Keratinocyte (primary cell): ENCODE measurements around the gene GNB3. TPM values are rescaled to one million over a fixed set of nuclear protein-coding genes. Genes with fewer than 3 reads are reported as not detected.

ENCODE experiments used
- DNase-seq: peaks from one replicate; pipeline ENCODE4 v3.0.0-alpha.2; 2011; ENCODE audit warnings: low read depth, missing footprints, low spot score
- FAIRE-seq: peaks from 2 replicates; lab custom pipeline; 2011; peaks lifted over from hg19 to GRCh38; lab: Jason Lieb, UNC
- H2AFZ ChIP-seq: 2 replicates; pipeline ENCODE4 v1.6.0; 2012; ENCODE audit warnings: low read length, control low read depth, inconsistent platforms; ENCODE audit not compliant: control insufficient read depth
- H3K27ac ChIP-seq: 2 replicates; pipeline ENCODE4 v1.5.1; 2011; ENCODE audit warnings: low read length; ENCODE audit not compliant: control insufficient read depth, insufficient read depth
- H3K27me3 ChIP-seq: 3 replicates; pipeline ENCODE4 v1.6.0; 2011; ENCODE audit warnings: low read length; ENCODE audit not compliant: control insufficient read depth, insufficient read depth; ENCODE audit errors: extremely low read depth
- H3K36me3 ChIP-seq, 2 experiments: 2 replicates in 1 of 2; 3 replicates in 1 of 2; pipeline ENCODE4 v1.5.1; 2011; ENCODE audit warnings: low read length in 2 of 2, mild to moderate bottlenecking in 1 of 2; ENCODE audit not compliant: control insufficient read depth in 2 of 2, insufficient read depth in 2 of 2; ENCODE audit errors: extremely low read depth in 1 of 2
- H3K4me1 ChIP-seq: 3 replicates; pipeline ENCODE4 v1.5.1; 2011; ENCODE audit warnings: low read length; ENCODE audit not compliant: control insufficient read depth, insufficient read depth; ENCODE audit errors: extremely low read depth
- H3K4me2 ChIP-seq: 3 replicates; pipeline ENCODE4 v1.6.0; 2011; ENCODE audit warnings: low read depth, low read length; ENCODE audit not compliant: control insufficient read depth, insufficient read depth; ENCODE audit errors: extremely low read depth
- H3K4me3 ChIP-seq, 3 experiments: fragments of 200-600 bp in 1 of 3; sonication (generic) in 1 of 3; 2 replicates in 2 of 3; 3 replicates in 1 of 3; pipeline ENCODE4 v1.5.1; 2011 to 2016; ENCODE audit warnings: low read length in 3 of 3, mild to moderate bottlenecking in 3 of 3, control low read depth in 2 of 3, inconsistent platforms in 1 of 3, low read depth in 1 of 3, mixed read lengths in 1 of 3, mixed run types in 1 of 3, moderate library complexity in 1 of 3; ENCODE audit not compliant: control insufficient read depth in 2 of 3, insufficient read depth in 2 of 3; ENCODE audit errors: extremely low read depth in 1 of 3
- H3K79me2 ChIP-seq: 2 replicates; pipeline ENCODE4 v1.6.0; 2012; ENCODE audit warnings: low read length; ENCODE audit not compliant: control insufficient read depth, insufficient read depth
- H3K9ac ChIP-seq: 3 replicates; pipeline ENCODE4 v1.6.0; 2011; ENCODE audit warnings: low read length; ENCODE audit not compliant: control insufficient read depth, insufficient read depth; ENCODE audit errors: extremely low read depth
- H3K9me1 ChIP-seq: 3 replicates; pipeline ENCODE4 v1.6.0; 2011; ENCODE audit warnings: low read length; ENCODE audit not compliant: control insufficient read depth, insufficient read depth; ENCODE audit errors: extremely low read depth
- H3K9me3 ChIP-seq: 2 replicates; pipeline ENCODE4 v1.5.1; 2012; ENCODE audit warnings: low read depth, low read length; ENCODE audit not compliant: control insufficient read depth
- H4K20me1 ChIP-seq: 3 replicates; pipeline ENCODE4 v1.6.0; 2011; ENCODE audit warnings: low read length; ENCODE audit not compliant: control insufficient read depth, insufficient read depth; ENCODE audit errors: extremely low read depth
- EZH2 ChIP-seq: IDR thresholded peaks from one replicate; pipeline ENCODE4 v1.6.1; 2012; ENCODE audit warnings: inconsistent platforms, mild to moderate bottlenecking, low read length, moderate library complexity
- dilution Hi-C: fragments of 300-500 bp; cut with MboI; formaldehyde crosslinking; loops from one replicate; pipeline ENCODE4 v1.7.0; 2020; ENCODE audit warnings: low sequenced_read_pairs; ENCODE audit not compliant: extremely low pct_ligation_motif_present
- polyA plus RNA-seq, 5 experiments: library from polyadenylated mRNA; depleted of rRNA in 3 of 5; stranded (reverse) in 3 of 5; stranded (forward) in 1 of 5; unstranded in 1 of 5; fragments of >200 nt; gene quantifications; 1 replicate in 1 of 5; 2 replicates in 3 of 5; 3 replicates in 1 of 5; pipeline versions ENCODE4 v1.2.1 to v1.2.3, GENCODE V29; 2011 to 2012; ENCODE audit warnings: missing spikeins in 2 of 5, low read depth in 1 of 5, low replicate concordance in 1 of 5
- TF ChIP-seq, protein P1 (sequence below), 3 experiments: IDR thresholded peaks in 1 of 3; conservative IDR thresholded peaks in 1 of 3; optimal IDR thresholded peaks in 1 of 3; 2 replicates in 2 of 3; 3 replicates in 1 of 3; pipeline versions ENCODE3 to v1.5.1; 2011; ENCODE audit warnings: low read length in 3 of 3, mild to moderate bottlenecking in 3 of 3, moderate library complexity in 2 of 3, control low read depth in 1 of 3, inconsistent platforms in 1 of 3; ENCODE audit not compliant: insufficient read depth in 2 of 3; ENCODE audit errors: extremely low read depth in 1 of 3

The GNB3 gene
- polyA plus RNA-seq, 1 donor (not counting 4 experiments of a cell fraction or from before 2014, with no cell fraction given): 0.80 TPM

- no peaks in the 10 kb centered on the region for H4K20me1 ChIP-seq
- H3K9ac ChIP-seq: no peak overlapping the region
- FAIRE-seq (no peak), DNase-seq (no peak)
- no peak overlapping the region for H3K4me2 ChIP-seq
- no peak overlapping the region for H3K4me3 ChIP-seq
- H3K9me1 ChIP-seq: no peaks in the 10 kb centered on the region
- no peaks in the 10 kb centered on the region for H3K36me3 ChIP-seq
- no peaks in the 10 kb centered on the region for H3K79me2 ChIP-seq
- H3K27me3 ChIP-seq: peaks cover 21% of the 10 kb centered on the region
- dilution Hi-C loops: no loop called here
- no peaks in the 10 kb centered on the region for H3K9me3 ChIP-seq
- no peak for TF ChIP-seq EZH2
- TF ChIP-seq, protein P1, sequence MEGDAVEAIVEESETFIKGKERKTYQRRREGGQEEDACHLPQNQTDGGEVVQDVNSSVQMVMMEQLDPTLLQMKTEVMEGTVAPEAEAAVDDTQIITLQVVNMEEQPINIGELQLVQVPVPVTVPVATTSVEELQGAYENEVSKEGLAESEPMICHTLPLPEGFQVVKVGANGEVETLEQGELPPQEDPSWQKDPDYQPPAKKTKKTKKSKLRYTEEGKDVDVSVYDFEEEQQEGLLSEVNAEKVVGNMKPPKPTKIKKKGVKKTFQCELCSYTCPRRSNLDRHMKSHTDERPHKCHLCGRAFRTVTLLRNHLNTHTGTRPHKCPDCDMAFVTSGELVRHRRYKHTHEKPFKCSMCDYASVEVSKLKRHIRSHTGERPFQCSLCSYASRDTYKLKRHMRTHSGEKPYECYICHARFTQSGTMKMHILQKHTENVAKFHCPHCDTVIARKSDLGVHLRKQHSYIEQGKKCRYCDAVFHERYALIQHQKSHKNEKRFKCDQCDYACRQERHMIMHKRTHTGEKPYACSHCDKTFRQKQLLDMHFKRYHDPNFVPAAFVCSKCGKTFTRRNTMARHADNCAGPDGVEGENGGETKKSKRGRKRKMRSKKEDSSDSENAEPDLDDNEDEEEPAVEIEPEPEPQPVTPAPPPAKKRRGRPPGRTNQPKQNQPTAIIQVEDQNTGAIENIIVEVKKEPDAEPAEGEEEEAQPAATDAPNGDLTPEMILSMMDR (optimal IDR thresholded peaks at IDR 0.05 in 1 of 3, IDR thresholded peaks at IDR 0.05 in 1 of 3, conservative IDR thresholded peaks at IDR 0.05 in 1 of 3; ENCODE audit: extremely low read depth in 1 of 3, insufficient read depth in 2 of 3, low read length in 3 of 3): no peak
- no peak overlapping the region for H3K27ac ChIP-seq
- no peak overlapping the region for H2AFZ ChIP-seq
- no peaks in the 10 kb centered on the region for H3K4me1 ChIP-seq
Observed at GRCh38 chr12:6810758-6811157, 30.0 kb upstream of the GNB3 start.

GRCh38 chr12:6813363-6813762 is 27.4 kb upstream of the GNB3 start:
- Histone ChIP-seq H2AFZ (no peak overlapping the region), H3K4me2 (no peak overlapping the region), H3K4me1 (no peaks in the 10 kb centered on the region), H3K9me1 (no peaks in the 10 kb centered on the region), H3K79me2 (no peaks in the 10 kb centered on the region), H4K20me1 (no peaks in the 10 kb centered on the region), H3K36me3 (no peaks in the 10 kb centered on the region), H3K9me3 (no peaks in the 10 kb centered on the region), H3K4me3 (no peak overlapping the region), H3K9ac (no peak overlapping the region), H3K27ac (no peak overlapping the region), H3K27me3 (peaks cover 25% of the 10 kb centered on the region)
- DNase-seq: no peak
- TF ChIP-seq, protein P1 (optimal IDR thresholded peaks at IDR 0.05 in 1 of 3, IDR thresholded peaks at IDR 0.05 in 1 of 3, conservative IDR thresholded peaks at IDR 0.05 in 1 of 3; ENCODE audit: extremely low read depth in 1 of 3, insufficient read depth in 2 of 3, low read length in 3 of 3): no peak
- TF ChIP-seq EZH2: no peak
- no peak for FAIRE-seq
- dilution Hi-C loops: no loop called here
